ENCODE data around the gene PPP1R12B.
"Not testable (repeated sequence)": the region's sequence is repeated elsewhere in the genome, so short reads cannot be mapped to it uniquely, and the experiment has no call there.

PPP1R12B gene

DNA sequence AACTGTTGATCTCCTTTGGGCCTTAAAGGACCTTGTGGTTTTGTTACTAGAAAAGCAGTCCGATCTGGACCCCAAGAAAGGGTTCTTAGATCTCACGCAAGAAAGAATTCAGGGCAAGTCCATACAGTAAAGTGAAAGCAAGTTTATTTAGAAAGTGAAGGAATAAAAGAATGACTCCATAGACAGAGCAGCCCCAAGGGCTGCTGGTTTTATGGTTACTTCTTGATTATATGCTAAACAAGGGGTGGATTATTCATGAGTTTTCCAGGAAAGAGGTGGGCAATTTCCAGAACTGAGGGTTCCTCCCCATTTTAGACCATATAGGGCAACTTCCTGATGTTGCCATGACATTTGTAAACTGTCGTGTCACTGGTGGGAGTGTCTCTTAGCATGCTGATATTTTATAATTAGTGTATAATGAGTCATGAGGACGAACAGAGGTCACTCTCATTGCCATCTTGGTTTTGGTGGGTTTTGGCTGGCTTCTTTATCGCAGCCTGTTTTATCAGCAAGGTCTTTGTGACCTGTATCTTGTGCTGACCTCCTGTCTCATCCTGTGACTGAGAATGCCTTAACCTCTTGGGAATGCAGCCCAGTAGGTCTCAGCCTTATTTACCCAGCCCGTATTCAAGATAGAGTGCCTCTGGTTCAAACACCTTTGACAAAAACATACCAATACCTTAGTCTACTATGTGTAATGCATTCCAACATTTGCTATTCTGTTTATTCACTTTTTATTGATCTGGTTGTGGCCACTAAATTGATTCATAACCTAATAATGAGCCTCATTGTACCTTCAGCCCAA is 183.5 kb downstream of the PPP1R12B start:
- DNase-seq (ENCODE audit: low spot score): not testable (repeated sequence)

DNA sequence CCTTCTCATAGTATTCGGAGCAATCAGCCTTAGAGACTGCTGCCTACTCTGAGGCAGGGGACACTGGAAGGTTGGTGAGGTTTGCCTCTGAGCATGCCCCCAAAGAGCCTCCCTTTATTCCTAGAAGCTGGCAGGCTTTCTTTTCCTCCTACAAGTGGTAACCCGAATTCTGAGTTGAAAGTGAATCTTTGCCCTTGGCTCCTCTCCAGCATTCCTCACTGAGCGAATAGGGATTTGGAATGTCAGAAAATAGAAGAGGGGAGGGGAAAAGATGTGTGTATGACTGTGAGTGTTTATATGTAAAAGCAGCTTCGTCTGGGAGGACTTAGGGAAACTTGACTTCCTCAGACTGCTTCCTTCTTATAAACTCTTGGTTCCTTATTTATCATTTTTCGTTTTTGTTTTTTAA is 190.7 kb downstream of the PPP1R12B start:
- not testable (repeated sequence) for DNase-seq (ENCODE audit: low spot score)

DNA sequence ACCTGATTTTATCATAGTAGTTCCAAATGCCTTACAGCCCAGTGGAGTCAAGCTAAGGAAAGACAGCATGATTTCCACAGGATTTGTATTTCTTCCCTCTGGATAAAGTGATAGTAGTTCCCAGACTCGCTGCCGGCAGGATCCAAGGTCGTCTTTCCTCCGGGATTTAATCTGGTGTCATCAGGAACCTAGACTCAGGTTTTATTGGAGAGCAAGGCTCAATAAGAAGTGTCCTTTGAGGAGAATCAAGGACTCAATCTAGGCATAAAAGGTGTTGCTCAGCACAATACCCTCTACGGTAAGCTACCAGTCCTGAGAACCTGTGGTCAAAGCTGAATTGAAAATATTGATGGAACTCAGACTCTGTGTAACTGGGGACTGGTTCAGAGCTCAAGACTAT is 191.1 kb downstream of the PPP1R12B start:
- DNase-seq (ENCODE audit: low spot score): not testable (repeated sequence)

DNA sequence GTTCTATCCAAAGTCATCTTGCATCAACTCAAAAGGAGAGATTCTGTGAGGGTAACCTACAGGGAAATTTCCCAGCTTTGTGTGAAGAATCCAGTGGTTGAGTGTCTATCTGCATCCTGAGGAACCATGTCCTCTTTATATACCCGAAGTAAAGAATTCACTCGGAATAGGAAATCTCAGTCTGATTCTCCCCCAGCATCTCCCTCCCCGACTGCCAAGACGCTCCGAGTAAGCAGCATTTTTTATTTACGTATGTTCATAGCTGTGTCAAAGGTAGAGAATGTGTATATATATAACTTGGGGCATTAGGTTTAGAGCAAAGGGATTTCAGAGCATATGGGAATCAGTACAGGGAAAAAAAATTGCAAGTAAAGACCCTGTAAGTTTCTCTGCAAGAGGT is 191.5 kb downstream of the PPP1R12B start:
- no peak for DNase-seq (ENCODE audit: low spot score)

DNA sequence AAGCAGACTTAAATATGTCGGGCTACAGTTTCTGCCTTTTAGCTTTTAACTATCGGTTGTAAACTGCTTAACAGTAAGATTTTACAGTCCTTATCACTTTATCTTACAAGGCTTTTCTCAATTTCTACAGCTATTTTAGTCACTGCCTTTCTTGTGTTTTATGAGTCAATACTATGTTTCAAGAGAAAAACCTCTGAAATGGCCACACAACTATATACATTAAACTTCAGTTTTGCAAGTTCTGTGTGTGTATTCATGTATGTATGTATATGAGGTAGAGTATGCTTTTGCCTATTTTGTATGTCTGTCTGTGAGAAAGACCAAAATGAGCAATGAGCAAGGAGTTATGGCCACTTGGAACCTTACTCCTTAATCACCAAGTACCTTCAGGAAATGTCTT is 191.9 kb downstream of the PPP1R12B start:
- DNase-seq (ENCODE audit: low spot score): no peak

DNA sequence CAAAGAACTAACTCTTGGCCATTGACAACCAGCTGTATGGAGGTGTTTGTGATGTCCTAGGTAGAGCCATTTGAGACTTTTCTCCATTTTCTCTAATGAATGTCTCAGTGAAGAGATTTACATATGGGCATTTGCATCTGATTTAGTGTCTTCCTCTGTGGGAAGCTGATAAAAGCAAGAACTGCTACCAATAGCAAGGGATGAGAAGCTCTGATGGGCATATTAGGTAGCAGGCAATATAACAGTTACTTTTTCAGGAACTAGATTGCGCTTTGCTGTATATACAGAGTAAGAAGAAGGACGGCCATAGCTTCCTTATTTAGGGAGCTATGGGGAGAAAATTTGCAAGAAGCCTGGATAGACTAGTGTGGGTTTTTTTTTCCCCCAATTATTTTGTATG is 192.4 kb downstream of the PPP1R12B start:
- not testable (repeated sequence) for DNase-seq (ENCODE audit: low spot score)

DNA sequence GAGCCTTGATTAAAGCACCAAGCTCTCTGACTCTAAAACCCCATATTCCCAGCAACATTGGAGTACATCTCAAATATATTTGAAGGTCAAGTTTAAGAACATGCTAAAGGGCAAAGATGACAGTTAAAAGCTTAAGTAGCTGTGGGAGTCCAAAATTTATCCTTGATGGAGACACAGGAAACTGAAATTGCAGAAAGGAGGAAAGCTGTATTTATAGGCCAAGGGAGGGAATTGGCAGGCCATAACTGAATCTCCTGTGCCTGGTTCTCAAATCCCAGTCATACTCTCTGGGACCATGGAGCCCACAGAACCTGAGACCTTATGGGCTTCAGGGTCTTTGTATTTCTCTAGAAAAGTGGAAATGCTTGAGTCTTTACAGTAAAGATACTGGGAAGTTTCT is 193.9 kb downstream of the PPP1R12B start:
- not testable (repeated sequence) for DNase-seq (ENCODE audit: low spot score)

DNA sequence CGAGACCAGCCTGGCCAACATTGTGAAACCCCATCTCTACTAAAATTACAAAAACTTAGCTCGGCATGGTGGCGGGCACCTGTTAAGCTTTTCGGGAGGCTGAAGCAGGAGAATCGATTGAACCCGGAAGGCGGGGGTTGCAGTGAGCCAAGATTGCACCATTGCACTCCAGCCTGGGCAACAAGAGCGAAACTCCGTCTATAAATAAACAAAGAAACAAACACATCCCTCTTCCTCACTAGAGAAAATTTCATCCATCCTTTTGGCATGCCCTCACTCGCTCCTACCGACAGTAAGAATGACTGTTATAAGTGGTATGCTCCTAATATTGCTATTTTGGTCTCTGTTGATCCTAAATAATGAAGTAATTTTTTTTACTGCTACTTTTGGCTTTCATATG is 195.0 kb downstream of the PPP1R12B start:
- DNase-seq (ENCODE audit: low spot score): not testable (repeated sequence)

DNA sequence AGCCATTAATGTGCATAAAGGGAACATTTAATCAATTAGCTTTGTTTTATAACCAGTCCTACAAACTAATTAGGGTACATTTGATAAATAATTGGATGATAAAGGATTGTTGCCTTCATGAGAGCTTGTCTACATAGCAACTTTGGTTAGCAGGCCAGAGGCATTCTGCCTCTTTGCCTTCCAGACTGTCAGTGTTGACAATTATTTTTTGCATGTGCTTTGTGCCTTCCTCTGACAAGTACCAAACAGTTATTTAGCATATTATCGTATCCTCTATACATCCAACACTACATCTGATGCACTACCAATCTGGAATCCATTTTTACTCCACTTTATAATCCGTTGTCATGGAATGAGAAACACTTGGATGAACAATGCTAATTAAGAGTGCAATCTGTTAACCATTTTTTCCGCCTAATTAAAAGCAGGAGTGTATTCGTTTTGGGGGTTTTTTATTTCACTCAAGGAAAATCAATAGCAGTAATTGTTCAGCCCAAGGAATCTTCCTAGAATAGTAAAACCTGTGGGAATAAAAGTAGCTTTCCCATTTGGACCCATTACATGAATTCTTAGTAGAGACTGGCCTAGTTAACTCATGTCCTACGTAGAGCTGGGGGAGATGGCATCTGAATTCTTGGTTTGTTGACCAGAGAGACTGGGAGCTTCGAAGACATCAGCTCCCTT is 196.4 kb downstream of the PPP1R12B start:
- not testable (repeated sequence) for DNase-seq (ENCODE audit: low spot score)

DNA sequence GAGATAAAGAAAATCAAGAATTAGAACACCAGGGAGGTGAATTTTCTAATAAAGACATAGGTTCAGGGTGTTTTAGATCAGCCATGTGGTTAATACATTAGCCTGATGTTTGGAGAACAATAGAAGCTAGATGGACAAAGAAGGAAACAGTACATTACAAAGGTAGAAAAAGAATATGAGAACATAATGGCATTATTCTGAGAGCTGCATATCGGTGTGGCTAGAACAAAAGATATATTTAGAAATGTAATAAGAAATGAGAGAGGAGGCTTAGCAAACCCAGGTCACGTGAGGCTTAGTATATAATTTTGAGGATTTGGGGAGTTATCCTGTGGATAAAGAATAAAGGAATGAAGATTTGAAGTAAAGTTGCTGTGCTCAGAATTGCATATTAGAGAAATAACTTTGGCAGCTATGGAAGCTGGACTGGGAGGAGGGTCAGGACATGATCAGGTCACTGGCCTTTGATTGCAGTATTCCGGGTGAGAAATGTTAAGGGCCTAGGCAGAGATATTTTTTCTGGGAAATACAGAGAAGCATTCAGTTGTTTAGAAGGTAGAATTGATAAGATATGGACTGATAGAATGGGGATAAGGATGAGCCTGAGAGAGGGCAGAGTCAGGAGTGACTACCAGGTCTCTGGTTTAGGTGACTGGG is 197.3 kb downstream of the PPP1R12B start:
- DNase-seq (ENCODE audit: low spot score): not testable (repeated sequence)

DNA sequence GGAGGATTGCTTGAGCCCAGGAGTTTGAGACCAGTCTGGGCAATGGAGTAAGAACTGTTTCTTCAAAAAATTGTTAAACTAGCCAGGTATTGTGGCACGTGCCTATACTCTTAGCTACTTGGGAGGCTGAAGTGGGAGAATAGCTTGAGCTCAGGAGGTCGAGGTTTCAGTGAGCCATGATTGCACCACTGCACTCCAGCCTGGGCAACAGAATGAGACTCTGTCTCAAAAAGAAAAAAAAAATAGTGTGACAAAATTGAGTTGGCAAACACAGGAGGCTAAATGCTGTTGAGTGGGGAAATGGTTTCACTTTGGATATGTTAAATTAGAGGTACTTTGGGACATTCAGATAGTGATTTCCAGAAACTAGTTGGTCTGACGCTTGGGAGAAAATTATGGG is 197.9 kb downstream of the PPP1R12B start:
- DNase-seq (ENCODE audit: low spot score): not testable (repeated sequence)

DNA sequence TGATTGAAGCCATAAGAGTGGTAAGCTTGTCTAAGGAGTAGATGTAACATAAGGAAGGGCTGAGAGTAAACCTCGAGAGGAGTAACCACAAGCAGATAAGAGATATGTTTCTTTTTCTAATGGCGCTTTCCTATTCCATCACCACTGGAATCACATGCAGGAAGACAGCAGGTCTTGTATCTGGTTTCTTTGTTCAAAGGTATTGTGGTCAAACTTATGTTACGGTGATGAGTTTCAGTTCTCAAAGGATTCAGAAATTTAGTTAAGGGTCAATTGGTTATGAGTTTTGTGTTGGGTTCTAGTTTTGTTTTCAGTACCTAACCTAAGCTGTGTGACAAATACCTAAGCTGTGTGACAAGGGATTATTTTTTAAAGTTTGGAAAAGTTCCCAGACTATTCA is 198.3 kb downstream of the PPP1R12B start:
- DNase-seq (ENCODE audit: low spot score): not testable (repeated sequence)

DNA sequence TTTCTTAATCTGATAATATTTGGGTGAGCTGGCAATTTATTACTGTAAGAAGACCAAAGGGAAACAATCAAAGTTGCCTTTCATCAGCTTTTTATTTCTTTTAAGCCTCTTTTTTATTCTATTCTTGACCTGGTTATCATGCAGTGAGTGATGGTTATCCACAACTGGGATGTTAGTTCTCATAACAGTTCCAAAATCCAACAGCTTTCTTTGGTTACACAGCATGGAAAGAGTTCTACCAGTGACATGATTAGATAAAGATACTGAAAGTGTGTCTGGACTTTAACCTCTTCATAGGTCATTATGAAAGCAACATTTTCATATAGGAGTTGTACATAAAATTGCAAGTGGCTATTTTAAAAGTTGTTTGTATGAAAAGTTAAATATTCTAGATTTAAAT is 198.7 kb downstream of the PPP1R12B start:
- DNase-seq (ENCODE audit: low spot score): no peak

DNA sequence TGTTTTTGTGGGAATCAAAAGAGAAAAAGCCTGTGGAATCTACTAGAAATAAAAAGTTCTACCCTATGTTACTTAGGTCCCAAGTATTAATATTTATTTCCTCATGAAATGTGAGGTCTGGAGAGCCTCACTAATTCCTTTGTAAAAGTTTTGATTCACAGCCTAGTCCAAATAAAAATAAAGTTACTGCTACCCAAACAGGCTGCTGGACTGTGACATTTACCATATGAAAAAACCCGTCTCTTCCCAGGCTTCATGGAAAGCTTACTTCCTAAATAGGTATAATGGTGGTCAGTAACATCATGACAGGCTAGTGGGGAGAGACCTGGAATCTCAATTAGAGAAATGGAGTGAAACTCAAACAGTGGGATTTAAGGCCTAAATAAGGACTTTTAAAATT is 201.6 kb downstream of the PPP1R12B start:
- DNase-seq (ENCODE audit: low spot score): not testable (repeated sequence)

DNA sequence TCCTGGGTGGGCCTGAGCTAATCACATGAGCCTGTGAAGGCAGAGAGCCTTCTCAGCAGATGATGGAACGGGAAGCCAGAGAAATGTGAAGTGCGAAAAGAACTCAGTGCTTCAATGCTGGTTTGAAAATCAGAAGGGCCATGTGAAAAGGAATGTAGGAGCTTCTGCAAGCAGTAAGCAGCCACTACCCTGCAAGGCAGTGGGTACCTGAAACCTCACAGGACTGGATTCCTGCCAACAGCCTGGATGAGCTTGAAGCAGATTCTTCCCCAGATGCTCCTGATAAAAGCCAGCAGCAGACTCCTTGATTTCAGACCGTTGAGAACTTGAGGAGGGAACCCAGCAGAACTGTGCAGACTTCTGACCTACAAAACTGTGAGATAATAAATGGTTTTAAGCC is 203.2 kb downstream of the PPP1R12B start:
- no peak for DNase-seq (ENCODE audit: low spot score)

DNA sequence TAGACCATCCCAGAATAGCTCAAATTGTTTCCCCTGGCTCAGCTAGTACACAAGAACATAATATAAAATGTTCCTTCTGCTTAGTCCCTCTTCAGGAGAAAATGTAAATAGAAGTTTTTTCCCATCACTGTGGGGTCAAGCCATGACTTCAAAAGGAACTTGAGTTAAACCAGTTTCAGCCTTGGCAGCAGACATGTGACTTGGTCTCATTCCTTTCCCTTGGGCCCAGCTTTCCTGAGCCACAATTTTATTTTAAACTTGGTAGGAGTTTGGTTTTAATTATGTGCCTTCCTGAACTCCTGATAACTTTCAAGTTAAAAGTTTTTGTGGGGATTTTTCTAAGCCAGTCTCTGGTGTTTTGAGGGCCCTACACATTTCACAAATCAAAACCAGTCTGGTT is 204.1 kb downstream of the PPP1R12B start:
- DNase-seq (ENCODE audit: low spot score): not testable (repeated sequence)

DNA sequence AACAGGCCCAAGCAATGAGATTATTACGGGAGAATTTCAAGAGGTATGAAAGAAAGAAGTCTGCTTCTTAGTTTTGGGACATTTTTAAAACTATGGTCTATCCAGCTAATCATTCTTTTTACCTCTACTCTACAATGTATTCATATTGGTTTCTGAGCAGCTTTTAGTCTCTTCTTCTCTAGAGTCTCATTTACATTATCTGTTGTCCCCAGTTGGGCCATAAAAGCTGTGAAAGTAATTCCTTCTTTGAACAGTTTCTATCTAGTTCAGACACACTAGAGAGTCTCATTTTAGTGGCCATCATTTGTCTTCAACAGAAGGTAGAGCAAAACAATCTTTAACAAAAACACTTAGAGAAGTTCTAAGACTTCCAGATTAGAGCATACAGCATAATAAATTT is 204.6 kb downstream of the PPP1R12B start:
- DNase-seq (ENCODE audit: low spot score): not testable (repeated sequence)

DNA sequence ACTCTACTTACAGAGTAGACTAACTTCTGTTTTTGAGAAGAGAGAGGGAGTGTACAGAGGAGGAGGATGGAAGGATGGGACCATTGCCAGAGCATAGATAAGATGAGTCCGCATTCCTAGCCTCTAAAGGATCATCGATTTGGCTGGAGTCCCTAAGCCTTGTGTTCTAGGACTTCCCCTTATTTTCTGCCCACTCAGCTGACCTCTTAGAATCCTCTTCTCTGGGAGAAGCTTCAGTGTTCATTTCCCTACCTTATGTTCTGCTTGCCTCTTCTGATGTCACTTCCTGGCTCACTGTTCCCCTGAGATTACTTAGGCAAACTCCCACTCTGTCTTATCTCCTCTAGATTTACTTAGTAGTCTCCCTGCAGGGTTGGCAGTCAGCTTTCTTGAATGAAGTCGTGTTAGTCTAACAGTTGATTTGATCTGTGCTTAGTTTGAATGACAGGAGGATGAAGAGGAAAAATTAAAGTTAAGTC is 205.1 kb downstream of the PPP1R12B start:
- no peak for DNase-seq (ENCODE audit: low spot score)

DNA sequence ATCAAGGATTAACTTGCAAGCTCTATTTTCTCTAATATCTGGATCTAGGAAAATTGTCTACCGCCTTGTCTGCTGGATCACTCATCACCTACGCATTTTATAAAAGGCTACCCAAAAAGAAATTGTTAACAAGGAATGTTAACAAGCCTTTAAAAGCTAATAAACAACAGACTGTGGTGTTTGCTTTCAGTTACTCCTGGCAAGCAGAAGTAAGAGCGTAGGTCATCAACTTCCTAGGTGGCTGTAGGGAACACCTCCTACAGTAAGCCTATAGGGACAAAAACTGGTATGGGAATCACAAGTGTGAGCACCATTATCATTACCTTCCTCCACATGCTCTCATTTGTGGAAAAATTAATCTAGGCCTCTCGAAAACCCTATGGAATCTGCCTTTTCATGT is 206.1 kb downstream of the PPP1R12B start:
- DNase-seq (ENCODE audit: low spot score): not testable (repeated sequence)

DNA sequence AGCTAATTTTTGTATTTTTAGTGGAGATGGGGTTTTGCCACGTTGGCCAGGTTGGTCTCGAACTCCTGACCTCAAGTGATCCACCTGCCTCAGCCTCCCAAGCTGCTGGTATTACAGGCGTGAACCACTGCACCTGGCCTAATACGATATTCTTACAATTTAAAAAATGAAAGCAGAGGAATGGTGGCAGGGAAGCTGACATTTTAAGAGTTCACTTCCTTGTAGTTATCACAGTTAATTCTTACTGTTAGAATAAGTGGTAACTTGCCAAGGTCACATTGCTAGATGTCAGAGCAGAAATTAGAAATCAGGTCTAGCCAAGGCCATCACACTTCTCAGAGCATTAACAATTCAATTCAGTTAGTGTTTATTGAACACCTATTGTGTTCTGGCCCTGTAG is 207.5 kb downstream of the PPP1R12B start:
- not testable (repeated sequence) for DNase-seq (ENCODE audit: low spot score)

DNA sequence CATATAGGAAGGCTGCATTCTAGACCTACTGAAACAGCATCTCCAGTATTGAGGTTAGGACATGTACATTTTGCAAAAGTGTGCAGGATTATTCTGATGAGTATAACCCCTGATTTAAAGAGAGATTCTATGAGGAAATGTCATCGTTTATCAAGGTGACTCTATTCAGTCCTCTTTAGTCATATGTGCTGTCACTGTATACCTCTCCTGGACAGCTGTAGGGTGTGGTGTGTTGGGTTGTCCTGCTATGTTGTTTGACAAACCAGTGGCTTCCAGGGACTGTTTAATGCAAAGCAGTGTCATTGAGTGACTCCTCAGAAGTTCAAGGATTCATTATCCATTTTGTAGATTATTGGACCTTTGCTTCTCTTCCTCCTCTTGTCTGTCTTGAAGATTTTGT is 209.2 kb downstream of the PPP1R12B start:
- not testable (repeated sequence) for DNase-seq (ENCODE audit: low spot score)

DNA sequence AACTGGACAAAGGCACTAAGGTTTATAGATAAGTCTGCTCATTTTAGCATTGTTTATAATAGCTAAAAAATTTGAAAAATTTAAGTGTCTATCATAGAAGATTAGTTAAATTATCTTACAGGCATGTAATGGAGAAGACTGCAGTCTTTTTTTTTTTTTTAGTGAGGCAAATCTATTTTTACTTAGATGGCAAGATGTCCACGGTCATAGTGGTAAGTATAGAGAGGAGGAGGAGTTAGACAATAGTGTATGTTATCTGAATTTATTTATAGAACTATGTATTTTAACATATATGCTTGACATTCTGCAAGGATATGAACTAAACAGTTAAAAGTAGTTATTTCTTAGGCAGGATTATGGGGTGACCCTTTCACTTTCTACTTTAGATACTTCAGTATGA is 212.7 kb downstream of the PPP1R12B start:
- no peak for DNase-seq (ENCODE audit: low spot score)
